Islet of Langerhans (tissue), 1 donor: Measurements from ENCODE around the gene POU2AF3.
"Not testable (repeated sequence)": the region's sequence is repeated elsewhere in the genome, so short reads cannot be mapped to it uniquely, and the experiment has no call there.

ENCODE experiments used
- FAIRE-seq: peaks from one replicate; lab custom pipeline; 2011; peaks lifted over from hg19 to GRCh38; lab: Jason Lieb, UNC

Gene POU2AF3

DNA sequence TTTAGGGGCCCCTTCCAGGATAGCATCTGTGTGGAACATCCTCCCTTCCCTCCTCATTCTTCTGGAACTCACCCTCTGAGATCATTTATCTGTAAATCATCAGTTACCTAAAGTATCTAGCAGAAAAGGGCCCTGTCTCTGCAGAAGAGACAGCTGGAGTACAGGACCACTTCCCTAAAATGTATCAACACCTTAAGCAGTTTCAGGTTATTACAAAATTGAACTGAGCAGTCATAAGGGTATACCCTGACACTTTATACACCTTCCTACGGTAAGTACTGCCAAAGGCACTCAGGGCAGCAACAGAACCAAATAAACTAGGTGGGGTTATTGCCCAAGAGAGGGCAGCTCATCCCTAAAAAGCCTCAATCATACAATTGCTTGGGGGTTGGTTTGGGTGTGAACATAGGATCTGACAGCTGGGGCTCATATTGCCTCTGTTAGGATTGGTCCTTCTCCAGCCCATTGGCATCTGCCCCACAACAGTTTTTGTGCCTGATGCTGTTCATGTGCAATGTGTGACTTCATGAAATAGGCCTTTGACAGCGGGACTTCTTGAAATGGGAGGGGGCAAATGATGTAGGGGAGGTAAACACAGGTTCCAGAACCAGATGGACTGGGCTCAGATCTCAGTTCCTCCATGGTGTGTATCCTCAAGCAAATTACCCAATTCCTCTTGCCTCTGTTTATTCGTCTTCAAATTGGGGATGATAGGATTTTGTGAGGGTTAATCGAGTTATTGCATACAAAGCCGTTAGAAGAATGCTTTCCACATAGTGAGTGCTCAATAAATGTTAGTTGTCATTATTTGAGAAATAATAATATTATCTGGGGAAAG, 2.9 kb downstream of the POU2AF3 start:
- FAIRE-seq: no peak

DNA sequence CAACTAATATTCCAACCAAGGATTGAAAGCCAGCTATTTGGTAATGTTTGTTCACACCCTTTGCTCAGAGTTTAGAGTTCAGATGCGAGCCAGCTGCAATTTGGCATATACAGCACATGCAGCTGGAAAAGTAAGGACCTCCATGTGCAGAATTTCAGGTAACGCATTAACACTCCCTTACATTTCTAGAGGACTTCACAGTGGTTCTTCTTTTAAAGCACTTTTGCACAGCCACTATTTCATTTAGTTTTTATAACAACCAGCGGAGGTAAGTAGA, 3.4 kb downstream of the POU2AF3 start:
- FAIRE-seq: no peak

GRCh38 chr11:111302298-111302697, 4.0 kb downstream of the POU2AF3 start:
- FAIRE-seq: no peak

DNA sequence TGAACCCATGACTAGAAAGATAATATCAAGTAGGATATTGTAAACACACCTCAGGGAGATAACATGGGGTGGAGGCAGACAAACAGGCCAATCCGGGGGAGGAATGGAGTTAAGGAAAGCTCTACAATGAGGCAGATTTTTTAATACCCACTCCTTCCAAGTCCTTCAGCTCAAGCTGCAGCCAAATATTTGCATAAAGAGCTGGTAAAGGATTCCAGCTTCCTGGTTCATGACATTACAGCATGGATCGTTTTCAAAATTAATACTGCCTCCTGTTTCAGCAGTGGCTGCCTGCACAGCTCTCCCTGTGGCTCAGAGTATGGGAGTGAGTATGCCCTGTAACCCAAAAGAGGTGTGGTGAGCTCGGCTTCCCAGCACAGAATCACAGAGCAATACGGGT, 5.1 kb downstream of the POU2AF3 start:
- no peak for FAIRE-seq

DNA sequence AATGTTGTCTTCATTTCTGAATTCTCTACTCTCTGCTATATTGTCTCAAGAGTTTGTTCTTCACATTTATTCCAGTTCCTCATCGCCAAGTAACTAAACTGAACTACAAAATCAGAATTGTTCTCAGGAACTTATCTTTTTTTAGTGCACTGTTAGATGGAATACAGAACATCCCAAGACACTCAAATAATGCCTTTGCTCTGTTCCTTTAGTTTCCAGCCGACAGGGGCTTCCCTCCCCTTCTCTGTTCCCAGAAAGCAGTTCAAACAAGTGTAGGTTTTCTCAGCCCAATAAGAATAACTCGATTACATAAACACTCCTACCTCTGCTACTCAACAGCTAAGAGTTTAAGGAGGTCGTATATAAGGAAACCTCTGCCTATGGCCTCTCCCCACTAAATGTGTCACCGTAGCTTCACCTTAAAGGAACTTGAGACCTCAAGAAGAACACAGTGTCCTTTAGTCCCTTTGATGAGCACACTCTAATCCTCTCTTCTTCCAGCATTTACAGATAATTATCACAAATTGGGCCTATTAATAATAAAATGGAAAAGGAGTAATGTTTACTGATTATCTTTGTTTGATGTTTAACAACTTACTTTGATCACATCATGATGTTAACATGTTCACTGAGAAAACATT, 6.9 kb downstream of the POU2AF3 start:
- FAIRE-seq: peak; percentile 5

GRCh38 chr11:111305876-111306275, 7.5 kb downstream of the POU2AF3 start:
- FAIRE-seq: no peak

- FAIRE-seq: no peak
Observed at GRCh38 chr11:111306321-111306720, 8.0 kb downstream of the POU2AF3 start.

DNA sequence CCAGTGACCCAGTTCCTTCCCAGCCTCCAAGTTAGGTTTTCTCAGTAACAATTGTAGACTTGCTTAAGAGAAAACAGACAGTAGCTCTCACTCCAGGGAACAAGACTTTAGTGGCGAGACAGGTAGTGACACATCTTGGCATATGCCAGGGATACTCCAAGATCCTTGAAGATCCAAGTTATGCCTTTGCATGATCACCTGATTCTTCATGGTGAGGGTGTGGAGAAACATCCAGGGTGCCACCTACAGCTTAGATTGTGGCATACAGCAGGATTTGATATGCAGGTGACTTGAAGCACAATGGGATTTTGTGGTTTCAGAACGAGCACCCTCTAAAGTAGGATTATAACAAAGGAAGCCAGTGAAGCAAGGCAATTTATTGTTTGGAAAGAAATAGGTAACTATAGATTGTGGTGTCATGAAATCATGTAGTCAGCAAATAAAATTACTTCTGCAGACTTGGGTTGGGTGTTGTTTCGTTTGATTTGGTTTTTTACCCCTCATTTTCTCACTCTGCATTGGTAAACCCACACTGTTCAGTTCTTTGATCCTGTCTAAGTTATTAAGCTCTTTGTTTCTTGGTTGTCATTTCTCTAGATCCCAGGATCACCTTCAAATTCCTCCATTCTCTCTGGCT, 9.2 kb downstream of the POU2AF3 start:
- FAIRE-seq: no peak

DNA sequence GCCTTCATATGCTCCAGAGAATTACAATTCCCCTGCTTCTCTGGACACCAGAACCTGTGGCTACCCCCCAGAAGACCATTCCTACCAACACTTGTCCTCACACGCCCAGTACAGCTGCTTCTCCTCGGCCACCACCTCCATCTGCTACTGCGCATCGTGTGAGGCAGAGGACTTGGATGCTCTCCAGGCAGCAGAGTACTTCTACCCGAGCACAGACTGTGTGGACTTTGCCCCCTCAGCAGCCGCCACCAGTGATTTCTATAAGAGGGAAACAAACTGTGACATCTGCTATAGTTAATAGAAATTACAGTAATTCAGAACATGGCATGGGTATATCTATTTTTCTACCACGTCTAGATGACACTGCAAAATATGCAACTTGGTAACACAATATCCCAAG, 9.8 kb downstream of the POU2AF3 start:
- peak; percentile 99 for FAIRE-seq

DNA sequence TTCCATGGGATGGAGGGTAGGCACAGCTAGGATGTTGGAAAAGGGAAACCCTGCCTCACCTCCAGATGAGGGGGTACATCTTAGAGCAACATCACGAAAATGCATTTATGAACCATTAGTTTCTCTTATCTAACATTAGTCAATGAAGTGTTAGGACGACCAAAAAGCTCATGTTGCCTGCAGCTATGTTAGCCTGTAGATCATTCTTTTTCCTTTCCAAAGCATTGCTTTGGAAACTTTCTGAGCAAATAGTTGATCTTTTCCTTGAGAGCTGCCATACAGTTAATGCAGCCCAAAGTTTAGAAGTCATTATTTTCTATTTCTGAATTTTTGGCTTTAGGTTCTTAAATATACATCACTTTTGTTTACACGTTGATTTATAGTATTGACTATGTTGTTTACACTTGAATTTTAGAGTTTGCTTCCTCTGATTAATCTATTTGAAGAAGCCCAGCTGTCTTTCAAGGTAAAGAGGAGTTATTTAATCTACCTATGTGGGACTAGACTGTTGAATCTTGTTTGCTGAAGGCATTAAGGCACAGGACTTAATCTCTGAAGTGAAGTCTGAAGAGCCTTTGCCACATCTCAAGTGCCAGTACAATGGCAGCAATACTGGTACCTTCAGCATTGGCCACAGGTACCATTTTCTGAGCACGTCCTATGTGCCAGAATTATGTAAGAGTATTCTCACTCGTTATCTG, 11.0 kb downstream of the POU2AF3 start:
- FAIRE-seq: peak; percentile 53

DNA sequence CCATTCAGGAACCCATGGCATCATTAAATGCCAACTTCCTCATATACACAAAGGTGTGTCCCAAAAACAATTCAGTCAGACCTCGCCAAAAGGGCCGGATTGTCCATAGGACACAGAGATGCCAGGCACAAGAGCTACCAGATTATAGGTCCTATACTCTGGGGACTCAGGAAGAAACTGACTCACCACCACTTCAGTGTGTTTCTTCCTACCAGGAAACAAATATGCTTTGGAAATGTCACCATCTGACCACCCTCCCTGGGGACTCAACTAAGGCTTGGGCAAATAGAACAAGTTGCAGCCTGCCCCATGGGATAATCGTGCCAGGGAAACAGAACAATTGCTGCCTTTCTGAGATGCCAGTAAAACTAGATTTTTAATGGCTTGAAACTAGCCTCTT, 11.7 kb downstream of the POU2AF3 start:
- FAIRE-seq: no peak

GRCh38 chr11:111310723-111311122, 12.4 kb downstream of the POU2AF3 start:
- no peak for FAIRE-seq

GRCh38 chr11:111312076-111312475, 13.7 kb downstream of the POU2AF3 start:
- FAIRE-seq: no peak

- no peak for FAIRE-seq
Observed at GRCh38 chr11:111319296-111319695, 20.9 kb downstream of the POU2AF3 start.

- FAIRE-seq: not testable (repeated sequence)
Observed at GRCh38 chr11:111320199-111320598, 21.9 kb downstream of the POU2AF3 start.

DNA sequence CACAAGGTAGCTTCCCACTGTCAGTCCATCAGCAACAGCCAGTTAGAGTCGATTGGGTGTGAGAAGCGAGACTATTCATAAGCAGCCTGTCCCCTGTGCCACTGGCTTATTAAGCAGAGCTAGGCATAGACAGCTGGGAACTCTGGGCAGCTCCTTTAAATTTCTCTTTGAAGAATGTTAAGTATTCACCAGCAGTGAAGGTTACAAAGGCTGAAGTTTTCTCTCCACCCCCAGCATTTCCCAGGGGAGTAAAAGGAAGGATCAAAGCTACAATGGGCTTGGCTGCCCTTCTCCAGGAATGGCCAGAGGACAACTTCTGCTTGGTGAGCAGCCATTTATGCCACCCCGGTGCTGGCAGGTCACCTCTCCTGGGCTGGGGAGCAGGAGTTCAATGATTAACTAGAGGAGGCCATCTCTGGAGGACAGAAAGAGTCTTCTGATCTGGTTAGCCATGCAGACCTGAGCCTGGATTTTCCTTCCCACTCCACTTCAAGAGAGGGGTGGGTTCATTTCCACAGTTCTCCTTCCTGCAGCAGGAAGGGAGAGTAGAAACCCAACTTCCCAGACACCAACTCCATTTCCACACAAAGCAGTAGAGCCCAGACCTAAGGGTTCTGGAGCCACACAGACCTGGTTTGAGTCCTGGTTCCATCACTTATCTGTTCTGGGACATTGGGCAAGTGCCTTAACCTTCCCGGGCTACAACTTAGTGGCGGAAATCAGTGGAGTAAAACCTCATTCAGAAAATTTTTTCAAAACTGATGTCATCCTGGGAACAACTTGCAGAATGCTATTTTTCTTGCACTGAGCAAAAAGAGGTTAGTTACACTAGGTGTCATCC, 22.6 kb downstream of the POU2AF3 start:
- no peak for FAIRE-seq

DNA sequence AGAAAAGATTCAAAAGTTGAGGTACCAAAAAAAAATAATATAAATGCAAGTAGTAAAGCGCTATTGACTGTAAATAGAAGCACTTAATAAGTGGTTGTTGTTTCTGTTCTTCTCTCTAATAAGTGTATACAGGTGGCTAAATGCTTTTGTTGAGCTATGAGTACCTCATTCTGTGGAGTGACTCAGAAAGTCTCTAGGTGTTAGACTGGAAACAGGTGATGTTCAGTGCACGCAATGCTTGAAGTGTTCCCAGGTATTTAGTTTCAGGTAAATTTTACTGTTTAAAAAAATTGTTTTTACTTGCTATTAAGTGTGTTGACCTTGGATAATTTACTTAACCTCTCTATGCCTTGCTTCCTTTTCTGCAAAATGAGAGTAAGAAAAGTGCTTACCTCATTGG, 24.2 kb downstream of the POU2AF3 start:
- no peak for FAIRE-seq

DNA sequence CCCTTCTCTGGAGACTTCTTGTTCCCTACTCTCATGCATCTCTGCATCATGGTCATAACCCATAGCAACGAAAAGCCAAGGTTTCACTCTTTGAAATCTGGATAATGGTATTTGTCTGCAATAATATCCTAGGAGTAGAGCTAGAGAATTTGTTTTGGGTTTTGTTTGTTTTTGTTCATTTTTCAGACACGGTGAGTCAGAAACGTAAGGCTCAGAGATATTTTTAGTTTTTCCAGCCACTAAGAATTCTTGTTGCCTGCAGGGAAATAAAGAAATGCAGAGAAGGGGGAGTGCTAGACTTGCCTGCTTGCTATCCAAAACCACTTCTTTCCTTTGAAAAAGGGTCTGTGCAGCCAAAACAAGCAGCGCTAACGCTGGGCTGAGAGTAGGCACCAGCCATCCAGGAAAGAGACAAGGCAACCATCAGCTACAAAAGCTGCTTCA, 26.0 kb downstream of the POU2AF3 start:
- peak; percentile 51 for FAIRE-seq

DNA sequence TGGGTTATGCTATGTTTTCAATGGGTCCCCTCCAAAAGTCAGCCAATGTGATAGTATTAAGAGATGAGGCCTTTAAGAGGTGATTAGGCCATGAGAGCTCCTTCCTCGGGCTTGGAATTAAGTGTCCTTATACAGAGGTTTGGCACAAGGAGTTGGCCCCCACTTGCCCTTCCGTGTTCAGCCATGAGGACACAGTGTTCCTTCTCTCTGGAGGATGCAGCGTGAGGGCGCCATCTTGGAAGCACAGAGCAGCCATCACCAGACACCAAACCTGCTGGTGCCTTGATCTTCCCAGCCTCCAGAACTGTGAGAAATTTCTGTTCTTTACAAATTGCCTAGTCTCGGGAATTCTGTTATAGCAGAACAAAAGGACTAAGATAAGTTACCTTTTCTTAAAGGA, 26.9 kb downstream of the POU2AF3 start:
- FAIRE-seq: no peak

DNA sequence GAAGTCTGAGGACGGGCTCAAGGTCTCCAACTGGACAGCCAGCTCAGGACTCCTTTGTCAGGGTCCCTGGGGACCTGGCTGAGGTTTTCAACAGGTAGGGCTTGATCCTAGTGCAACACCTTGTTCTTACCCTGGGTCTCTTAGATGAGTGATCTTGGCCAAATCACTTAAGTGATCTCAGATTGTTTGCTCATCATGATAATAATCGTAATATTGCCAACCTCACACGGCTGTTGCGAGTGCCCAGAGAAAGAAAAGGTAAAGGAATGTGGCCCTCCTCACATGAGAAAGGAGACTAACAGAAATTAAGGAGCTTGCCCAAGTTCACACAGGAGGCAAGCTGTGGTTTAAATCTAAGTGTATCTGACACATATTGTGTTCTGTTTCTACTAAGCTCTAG, 28.5 kb downstream of the POU2AF3 start:
- no peak for FAIRE-seq

DNA sequence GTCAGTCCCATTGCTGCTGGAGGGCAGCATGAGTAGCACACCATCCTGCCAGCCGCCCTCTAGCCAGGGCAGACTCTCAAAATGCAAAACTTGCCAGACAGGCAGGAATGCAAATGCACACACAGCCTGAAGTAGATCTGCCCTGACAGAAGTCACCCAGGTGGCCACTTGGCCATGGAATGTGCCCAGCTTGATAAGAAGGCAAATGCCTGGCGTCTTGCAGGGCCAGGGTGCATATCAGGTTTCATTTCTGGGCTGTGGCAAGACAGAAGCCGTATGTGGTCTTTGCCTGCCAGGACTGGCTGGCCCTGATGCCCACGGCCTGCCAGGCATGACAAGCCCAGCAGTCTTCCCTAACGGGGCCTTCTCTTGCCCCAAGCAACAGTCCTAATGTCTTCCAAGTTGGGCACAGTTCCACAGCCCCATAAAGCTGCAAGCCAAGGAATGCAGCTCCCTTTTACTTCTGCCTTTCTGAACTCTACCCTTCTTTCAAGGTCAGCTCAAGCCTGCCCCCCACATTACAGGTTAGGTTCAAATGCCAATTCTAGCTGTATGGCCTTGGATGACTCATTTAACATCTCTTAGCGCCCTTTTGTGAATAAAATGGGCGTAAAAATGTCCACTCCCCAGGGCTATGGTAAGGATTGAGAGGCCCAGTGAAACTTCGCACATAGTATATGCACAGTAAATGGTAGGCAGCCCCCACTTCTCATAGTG, 29.7 kb downstream of the POU2AF3 start:
- no peak for FAIRE-seq
